Testis (tissue), 3 donors: Measurements from ENCODE around the gene C5. TPM values are rescaled to one million over a fixed set of nuclear protein-coding genes. Genes with fewer than 3 reads are reported as not detected.

Experiments
- DNase-seq: peaks from one replicate; pipeline ENCODE4 v3.0.0-alpha.2; 2019
- H3K27ac ChIP-seq, 2 donors: fragments of 200-600 bp; sonication (generic); one replicate each; pipeline ENCODE4 v1.5.1; 2019
- H3K27me3 ChIP-seq: fragments of 200-600 bp; sonication (generic); one replicate; pipeline ENCODE4 v1.5.1; 2019
- H3K36me3 ChIP-seq: fragments of 200-600 bp; sonication (generic); one replicate; pipeline ENCODE4 v1.5.1; 2017; ENCODE audit warnings: low read depth; ENCODE audit errors: missing control alignments
- H3K4me1 ChIP-seq: fragments of 200-600 bp; sonication (generic); one replicate; pipeline ENCODE4 v1.5.1; 2019
- H3K4me3 ChIP-seq, 2 donors: fragments of 200-600 bp; sonication (generic); one replicate each; pipeline ENCODE4 v1.5.1; 2017 to 2019
- H3K9me3 ChIP-seq: fragments of 200-600 bp; sonication (generic); one replicate; pipeline ENCODE4 v1.5.1; 2017
- POLR2A ChIP-seq: fragments of 450-650 bp; IDR thresholded peaks from one replicate; pipeline ENCODE4 v1.6.1; 2017; ENCODE audit warnings: antibody characterized with exemption, mild to moderate bottlenecking, moderate library complexity
- WGBS, 2 donors: methylation state at CpG; one replicate each; pipeline ENCODE4 v1.1.5; 2018; 5-methylcytosine and 5-hydroxymethylcytosine counted together
- intact Hi-C: fragments of 100-400 bp; cut with DNase I; formaldehyde crosslinking; loops from one replicate; pipeline ENCODE4 v1.15.1; 2023; ENCODE audit warnings: low total_unique reads
- polyA plus RNA-seq: library from polyadenylated mRNA; stranded (reverse); fragments of 350-450 nt; fragmentation: Illumina TruSeq; extraction: RNeasy Lipid Tissue Mini Kit (QIAGEN cat#74804); gene quantifications from one replicate; pipeline ENCODE4 v1.2.3, GENCODE V29; 2014; ENCODE audit warnings: low read depth, low replicate concordance; ENCODE audit not compliant: insufficient read depth
- total RNA-seq, 2 donors: library from RNA; depleted of rRNA; stranded (reverse); fragments of >200 nt; gene quantifications; one replicate each; pipeline ENCODE4 v1.2.3, GENCODE V29; 2016
- TF ChIP-seq, protein P1 (sequence below), 3 experiments: fragments of 450-650 bp in 2 of 3; fragments of 200-600 bp in 1 of 3; sonication (generic) in 1 of 3; IDR thresholded peaks; one replicate each; pipeline ENCODE4 v1.5.1; 2016 to 2019; ENCODE audit warnings: antibody characterized with exemption in 3 of 3, mild to moderate bottlenecking in 2 of 3, moderate library complexity in 1 of 3

Gene C5
- total and polyA plus RNA-seq, 3 donors from 2014 or later: 3.2 to 8.0 (median 5.1) TPM

DNA sequence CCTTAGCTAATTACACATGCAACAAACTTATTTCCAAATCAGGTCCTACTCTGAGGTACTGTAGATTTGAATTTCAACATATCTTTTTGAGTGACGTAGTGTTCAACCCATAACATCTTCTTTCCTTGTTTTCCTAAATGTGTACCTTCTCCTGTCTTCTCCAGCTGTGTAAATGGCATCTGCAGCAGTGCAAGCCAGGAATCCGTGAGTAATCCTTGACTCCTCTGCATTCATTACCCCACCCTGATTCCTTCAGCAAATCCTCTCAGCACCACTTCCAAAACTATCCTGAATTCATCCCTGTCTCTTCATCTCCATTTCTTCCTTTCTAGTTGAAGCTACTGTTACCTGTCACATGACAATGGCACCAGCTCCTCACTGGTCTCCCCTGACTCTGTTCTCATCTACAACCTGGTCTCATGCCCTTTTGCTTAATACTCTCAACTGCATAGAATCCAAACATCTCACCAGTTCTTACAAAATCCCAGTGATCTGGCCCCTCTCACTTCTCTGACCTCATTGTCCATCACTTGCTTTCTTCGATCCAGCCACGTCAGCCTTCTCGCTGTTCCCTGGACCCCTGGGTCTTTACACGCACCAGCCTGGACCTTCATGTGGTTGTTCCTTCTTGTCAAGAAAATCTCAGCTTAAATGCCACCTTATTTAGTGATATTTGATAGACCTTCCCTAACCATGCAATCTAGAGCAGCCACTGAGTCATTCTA is 108.9 kb downstream of the C5 start:
- Histone ChIP-seq H3K27me3 (no peaks in the 10 kb centered on the region), H3K36me3 (no peaks in the 10 kb centered on the region), H3K9me3 (no peaks in the 10 kb centered on the region), H3K27ac (no peak overlapping the region), H3K4me3 (no peak overlapping the region), H3K4me1 (peaks cover 25% of the 10 kb centered on the region)
- intact Hi-C loops: no loop called here
- TF ChIP-seq, protein P1, sequence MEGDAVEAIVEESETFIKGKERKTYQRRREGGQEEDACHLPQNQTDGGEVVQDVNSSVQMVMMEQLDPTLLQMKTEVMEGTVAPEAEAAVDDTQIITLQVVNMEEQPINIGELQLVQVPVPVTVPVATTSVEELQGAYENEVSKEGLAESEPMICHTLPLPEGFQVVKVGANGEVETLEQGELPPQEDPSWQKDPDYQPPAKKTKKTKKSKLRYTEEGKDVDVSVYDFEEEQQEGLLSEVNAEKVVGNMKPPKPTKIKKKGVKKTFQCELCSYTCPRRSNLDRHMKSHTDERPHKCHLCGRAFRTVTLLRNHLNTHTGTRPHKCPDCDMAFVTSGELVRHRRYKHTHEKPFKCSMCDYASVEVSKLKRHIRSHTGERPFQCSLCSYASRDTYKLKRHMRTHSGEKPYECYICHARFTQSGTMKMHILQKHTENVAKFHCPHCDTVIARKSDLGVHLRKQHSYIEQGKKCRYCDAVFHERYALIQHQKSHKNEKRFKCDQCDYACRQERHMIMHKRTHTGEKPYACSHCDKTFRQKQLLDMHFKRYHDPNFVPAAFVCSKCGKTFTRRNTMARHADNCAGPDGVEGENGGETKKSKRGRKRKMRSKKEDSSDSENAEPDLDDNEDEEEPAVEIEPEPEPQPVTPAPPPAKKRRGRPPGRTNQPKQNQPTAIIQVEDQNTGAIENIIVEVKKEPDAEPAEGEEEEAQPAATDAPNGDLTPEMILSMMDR (IDR thresholded peaks at IDR 0.05): no peak
- no peak for TF ChIP-seq POLR2A
- no peak for DNase-seq
- 79 to 83% methylated on average over 6 of the region's 6 CpGs for WGBS, 2 donors

DNA sequence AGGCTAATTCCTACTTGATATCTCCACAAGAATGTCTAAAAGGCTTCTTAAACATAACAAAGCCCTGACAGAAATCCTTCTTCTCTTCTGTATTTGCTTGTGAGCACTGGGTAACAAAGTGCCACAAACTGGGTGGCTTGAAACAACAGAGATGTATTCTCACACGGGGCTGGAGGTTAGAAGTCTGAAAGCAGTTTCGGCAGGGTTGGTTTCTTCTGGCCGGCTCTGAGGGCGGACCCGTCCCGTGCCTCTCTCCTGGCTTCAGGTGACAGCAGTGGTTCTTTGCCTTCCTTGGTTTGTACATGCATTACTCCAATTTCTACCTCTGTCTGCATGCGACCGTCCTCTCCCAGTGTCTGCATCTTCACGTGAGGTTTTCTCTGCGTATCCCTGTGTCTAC is 109.5 kb downstream of the C5 start:
- Histone ChIP-seq H3K36me3 (no peaks in the 10 kb centered on the region), H3K4me3 (no peak overlapping the region), H3K27me3 (no peaks in the 10 kb centered on the region), H3K9me3 (no peaks in the 10 kb centered on the region), H3K27ac (no peak overlapping the region), H3K4me1 (peaks cover 31% of the 10 kb centered on the region)
- 92 to 93% methylated on average over 10 of the region's 10 CpGs for WGBS, 2 donors
- TF ChIP-seq, protein P1 (IDR thresholded peaks at IDR 0.05): no peak
- no peak for TF ChIP-seq POLR2A
- intact Hi-C loops: no loop called here
- no peak for DNase-seq

DNA sequence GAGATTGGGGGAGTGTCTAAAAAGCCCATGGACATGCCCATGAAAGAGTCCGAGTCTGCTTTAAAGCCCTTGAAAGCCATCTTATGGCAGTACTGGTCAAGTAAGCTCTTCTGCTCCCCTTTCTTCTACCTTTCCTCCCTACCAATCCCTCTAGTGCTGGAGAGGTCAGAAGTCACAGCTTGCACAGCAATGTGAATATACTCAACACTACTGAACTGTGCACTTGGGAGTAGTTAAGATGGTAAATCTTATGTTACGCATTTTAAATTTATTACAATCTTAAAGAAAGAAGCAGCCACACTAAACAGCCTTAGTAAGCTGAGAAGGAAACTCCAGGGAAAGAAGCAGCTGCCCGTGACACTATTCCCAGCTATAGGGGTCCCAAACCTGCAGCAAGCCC is 111.2 kb downstream of the C5 start:
- TF ChIP-seq, protein P1 (IDR thresholded peaks at IDR 0.05): no peak
- no peak for TF ChIP-seq POLR2A
- DNase-seq: no peak
- 91 to 94% methylated on average over 3 of the region's 3 CpGs for WGBS, 2 donors
- Histone ChIP-seq H3K27me3 (no peaks in the 10 kb centered on the region), H3K4me3 (no peak overlapping the region), H3K9me3 (no peaks in the 10 kb centered on the region), H3K4me1 (peaks cover 48% of the 10 kb centered on the region), H3K36me3 (no peaks in the 10 kb centered on the region), H3K27ac (no peak overlapping the region)
- intact Hi-C loops: no loop called here

DNA sequence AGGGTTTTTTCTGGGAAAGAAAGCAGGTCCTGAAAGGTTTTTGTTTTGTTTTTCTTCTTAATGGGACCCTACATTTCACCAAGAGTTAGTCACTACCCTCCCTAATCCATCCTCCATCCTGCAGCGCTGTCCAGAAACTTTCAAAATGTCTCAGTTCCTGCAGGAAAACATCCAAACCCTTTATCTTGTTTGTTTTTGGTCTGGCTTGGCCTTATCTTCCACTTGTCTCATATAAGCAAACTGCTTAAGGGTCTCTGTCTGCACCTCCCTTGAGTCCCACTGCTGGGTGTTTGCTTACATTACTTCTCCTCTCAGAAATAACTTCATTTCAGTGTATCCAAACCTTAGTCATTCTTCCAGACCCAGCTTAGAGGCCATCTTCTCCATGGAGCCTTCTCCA is 112.5 kb downstream of the C5 start:
- no peaks in the 10 kb centered on the region for H3K9me3 ChIP-seq
- no peaks in the 10 kb centered on the region for H3K27me3 ChIP-seq
- no peak for DNase-seq
- H3K4me1 ChIP-seq: peaks cover 49% of the 10 kb centered on the region
- H3K4me3 ChIP-seq: no peak overlapping the region
- TF ChIP-seq, protein P1 (IDR thresholded peaks at IDR 0.05): no peak
- TF ChIP-seq POLR2A: no peak
- intact Hi-C loops: no loop called here
- 33 to 41% methylated on average over 1 of the region's 1 CpG for WGBS, 2 donors
- H3K27ac ChIP-seq: peak overlapping the region; percentile 77 to 92
- H3K36me3 ChIP-seq: no peaks in the 10 kb centered on the region

DNA sequence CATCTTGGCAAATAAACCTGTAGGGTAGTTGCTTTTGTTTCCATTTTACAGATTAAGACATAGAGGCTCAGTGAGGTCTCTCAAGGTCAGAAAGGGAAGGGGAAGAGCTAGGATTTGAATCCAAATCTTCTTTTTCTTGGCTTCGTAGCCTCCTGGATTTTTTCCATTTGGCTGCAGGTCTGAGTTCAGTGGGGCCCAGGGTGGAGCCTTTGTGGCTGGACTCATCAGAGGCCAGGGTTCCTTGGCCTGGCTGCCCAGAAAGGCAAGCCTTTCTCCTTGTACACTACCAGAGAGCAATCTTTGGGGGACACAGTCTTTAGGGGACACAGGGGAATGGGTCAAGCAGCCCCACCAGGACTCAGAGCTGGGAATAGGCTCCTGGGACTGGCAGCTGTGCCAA is 112.9 kb downstream of the C5 start:
- peak; percentile 50 for DNase-seq
- Histone ChIP-seq H3K4me3 (no peak overlapping the region), H3K27ac (peak overlapping the region; percentile 77 to 92), H3K9me3 (no peaks in the 10 kb centered on the region), H3K4me1 (peaks cover 46% of the 10 kb centered on the region), H3K27me3 (no peaks in the 10 kb centered on the region), H3K36me3 (no peaks in the 10 kb centered on the region)
- 30 to 40% methylated on average over 1 of the region's 1 CpG for WGBS, 2 donors
- intact Hi-C loops: no loop called here
- TF ChIP-seq, protein P1 (IDR thresholded peaks at IDR 0.05): no peak
- no peak for TF ChIP-seq POLR2A
